GM13977 (cell line): ENCODE results near the gene SRA1.
"Not testable (repeated sequence)": the region's sequence is repeated elsewhere in the genome, so short reads cannot be mapped to it uniquely, and the experiment has no call there.

Experiments used
- DNase-seq: peaks from one replicate; pipeline ENCODE4 v3.0.0; 2012; ENCODE audit warnings: low spot score
- CTCF ChIP-seq: IDR thresholded peaks from 2 replicates; pipeline ENCODE4 v1.5.1; 2012; ENCODE audit warnings: mild to moderate bottlenecking, control low read depth; ENCODE audit not compliant: insufficient read depth; ENCODE audit errors: extremely low read depth, missing control alignments
- in situ Hi-C: fragments of 300-500 bp; cut with MboI; formaldehyde crosslinking; loops from one replicate; pipeline ENCODE4 v1.12.0; 2022; ENCODE audit warnings: low sequenced_read_pairs, low pct_unique_long_range_greater_than_20kb, mixed read lengths, inconsistent platforms; ENCODE audit not compliant: unreplicated experiment

SRA1 gene

GRCh38 chr5:140588311-140589070 lies 31.2 kb upstream of the SRA1 start:
- no peak for DNase-seq
- in situ Hi-C loops = no loop called here

GRCh38 chr5:140587495-140587894 lies 30.2 kb upstream of the SRA1 start:
- no peak for DNase-seq
- TF ChIP-seq CTCF = no peak
- in situ Hi-C loops = no loop called here

More at GRCh38 chr5:140588311-140589070, 31.2 kb upstream of the SRA1 start:
- no peak for TF ChIP-seq CTCF

GRCh38 chr5:140579188-140579747 lies 22.0 kb upstream of the SRA1 start:
- in situ Hi-C loops = not testable (repeated sequence)

GRCh38 chr5:140576776-140577201 lies 19.5 kb upstream of the SRA1 start:
- no peak for DNase-seq
- in situ Hi-C loops = no loop called here

More at GRCh38 chr5:140579188-140579747, 22.0 kb upstream of the SRA1 start:
- not testable (repeated sequence) for DNase-seq

GRCh38 chr5:140575309-140575708 lies 18.0 kb upstream of the SRA1 start:
- no peak for TF ChIP-seq CTCF
- in situ Hi-C loops = no loop called here
- DNase-seq = no peak

More at GRCh38 chr5:140576776-140577201, 19.5 kb upstream of the SRA1 start:
- no peak for TF ChIP-seq CTCF

GRCh38 chr5:140574165-140574564 lies 16.9 kb upstream of the SRA1 start:
- in situ Hi-C loops = no loop called here
- no peak for DNase-seq
- no peak for TF ChIP-seq CTCF

- in situ Hi-C loops = no loop called here
- no peak for DNase-seq
- no peak for TF ChIP-seq CTCF
Observed at GRCh38 chr5:140573683-140574082, 16.4 kb upstream of the SRA1 start.
